Adipose tissue (tissue), 3 donors: ENCODE measurements around the gene G3BP2. TPM values are rescaled to one million over a fixed set of nuclear protein-coding genes. Genes with fewer than 3 reads are reported as not detected.
"Not testable (repeated sequence)": the region's sequence is repeated elsewhere in the genome, so short reads cannot be mapped to it uniquely, and the experiment has no call there.

Experiments used
- H3K27ac ChIP-seq: one replicate; pipeline ENCODE4 v1.5.1; 2013; ENCODE audit warnings: low read depth, low read length
- WGBS, 3 donors: extraction: QIAGEN DNeasy Blood & Tissue Kit; methylation state at CpG; one replicate each; pipeline ENCODE4 v1.1.7; 2013; 5-methylcytosine and 5-hydroxymethylcytosine counted together
- polyA plus RNA-seq, 3 donors: library from polyadenylated mRNA; stranded (reverse); fragments of 200-250 nt; gene quantifications; one replicate each; pipeline ENCODE4 v1.2.3, GENCODE V29; 2013
- donor health status: healthy with polysubstance abuse.
- donor health status: Bipolar disorder and iron deficiency.
- donor health status: healthy.

Gene G3BP2
- polyA plus RNA-seq = 10 to 100 TPM; 21.0 to 36.4 (median 29.0) TPM

- WGBS, 3 donors = 0% methylated on average over 79 to 83 of the region's 83 CpGs
- peak within 1 kb of the TSS; percentile 87 for H3K27ac ChIP-seq
These were observed at the start of gene G3BP2 for GRCh38 chr4:75673027-75673958. G3BP2 (minus strand) TSS chr4:75673411; CDS start chr4:75662025, 11,386 bp downstream.

GRCh38 chr4:75722417-75722816 is 49.2 kb upstream of the G3BP2 start:
- H3K27ac ChIP-seq = no peak overlapping the region
- WGBS, 3 donors = 46 to 62% (median 56%) methylated on average over 3 of the region's 3 CpGs

- 82 to 93% (median 86%) methylated on average over 2 of the region's 2 CpGs for WGBS, 3 donors
- H3K27ac ChIP-seq = no peak overlapping the region
These were observed 45.3 kb upstream of the G3BP2 start for GRCh38 chr4:75718529-75718928.

- WGBS, 3 donors = 90 to 97% (median 94%) methylated on average over 1 of the region's 1 CpG
- no peak overlapping the region for H3K27ac ChIP-seq
These were observed 44.2 kb upstream of the G3BP2 start for GRCh38 chr4:75717408-75717807.

- not testable (repeated sequence) for H3K27ac ChIP-seq
- 62 to 91% (median 73%) methylated on average over 3 of the region's 3 CpGs for WGBS, 3 donors
These were observed 42.8 kb upstream of the G3BP2 start for GRCh38 chr4:75716054-75716453.

GRCh38 chr4:75715105-75715799 is 42.0 kb upstream of the G3BP2 start:
- H3K27ac ChIP-seq = no peak overlapping the region
- 29 to 51% (median 40%) methylated on average over 4 of the region's 4 CpGs for WGBS, 3 donors

- WGBS, 3 donors = 25 to 72% (median 63%) methylated on average over 1 of the region's 1 CpG
- H3K27ac ChIP-seq = no peak overlapping the region
These were observed 41.5 kb upstream of the G3BP2 start for GRCh38 chr4:75714704-75715103.

GRCh38 chr4:75714011-75714410 is 40.8 kb upstream of the G3BP2 start:
- WGBS, 3 donors = 91 to 94% (median 94%) methylated on average over 4 of the region's 4 CpGs
- no peak overlapping the region for H3K27ac ChIP-seq

- H3K27ac ChIP-seq = no peak overlapping the region
- WGBS, 3 donors = 43 to 77% (median 49%) methylated on average over 4 of the region's 4 CpGs
These were observed 37.0 kb upstream of the G3BP2 start for GRCh38 chr4:75710246-75710645.

- 64 to 95% (median 90%) methylated on average over 3 of the region's 3 CpGs for WGBS, 3 donors
These were observed 35.0 kb upstream of the G3BP2 start for GRCh38 chr4:75708218-75708691.

GRCh38 chr4:75705198-75705977 is 32.2 kb upstream of the G3BP2 start:
- WGBS, 3 donors = 92 to 95% (median 95%) methylated on average over 6 of the region's 6 CpGs
- no peak overlapping the region for H3K27ac ChIP-seq

More at GRCh38 chr4:75708218-75708691, 35.0 kb upstream of the G3BP2 start:
- no peak overlapping the region for H3K27ac ChIP-seq

- H3K27ac ChIP-seq = no peak overlapping the region
- 68 to 78% (median 76%) methylated on average over 4 of the region's 4 CpGs for WGBS, 3 donors
These were observed 29.8 kb upstream of the G3BP2 start for GRCh38 chr4:75702919-75703411.

- H3K27ac ChIP-seq = no peak overlapping the region
- 0% methylated on average over 1 of the region's 1 CpG for WGBS, 3 donors
These were observed 26.1 kb upstream of the G3BP2 start for GRCh38 chr4:75699299-75699698.

- WGBS, 3 donors = 42 to 94% (median 57%) methylated on average over 2 of the region's 2 CpGs
- H3K27ac ChIP-seq = no peak overlapping the region
These were observed 25.7 kb upstream of the G3BP2 start for GRCh38 chr4:75698963-75699228.

- WGBS, 3 donors = 54 to 87% (median 60%) methylated on average over 6 of the region's 6 CpGs
- no peak overlapping the region for H3K27ac ChIP-seq
These were observed 25.2 kb upstream of the G3BP2 start for GRCh38 chr4:75698162-75698962.

GRCh38 chr4:75696581-75696980 is 23.4 kb upstream of the G3BP2 start:
- 90 to 97% (median 97%) methylated on average over 3 of the region's 3 CpGs for WGBS, 3 donors
- no peak overlapping the region for H3K27ac ChIP-seq

- H3K27ac ChIP-seq = no peak overlapping the region
- WGBS, 3 donors = 49 to 57% (median 55%) methylated on average over 3 of the region's 3 CpGs
These were observed 22.9 kb upstream of the G3BP2 start for GRCh38 chr4:75696071-75696470.

GRCh38 chr4:75692066-75692465 is 18.9 kb upstream of the G3BP2 start:
- H3K27ac ChIP-seq = not testable (repeated sequence)
- WGBS, 3 donors = 94 to 99% (median 96%) methylated on average over 5 of the region's 5 CpGs
